DMS153 treated with DMSO at 0.1 percent for 48 hours (cell line): ENCODE results near the gene LCP1.
"Not testable (repeated sequence)": the region's sequence is repeated elsewhere in the genome, so short reads cannot be mapped to it uniquely, and the experiment has no call there.

Experiments used
- DNase-seq: peaks from one replicate; lab custom pipeline; 2025; ENCODE audit not compliant: unreplicated experiment; lab: John Stamatoyannopoulos, UW

The LCP1 gene

GRCh38 chr13:46182491-46182877 lies 507 bp upstream of the LCP1 start:
- no peak for DNase-seq

- no peak for DNase-seq
Measured at GRCh38 chr13:46181377-46181839, 569 bp downstream of the LCP1 start.

- DNase-seq: no peak
Measured at GRCh38 chr13:46179969-46180763, 1.8 kb downstream of the LCP1 start.

GRCh38 chr13:46179491-46179908 lies 2.5 kb downstream of the LCP1 start:
- DNase-seq: no peak

GRCh38 chr13:46178821-46179220 lies 3.2 kb downstream of the LCP1 start:
- no peak for DNase-seq

GRCh38 chr13:46178143-46178542 lies 3.8 kb downstream of the LCP1 start:
- no peak for DNase-seq

GRCh38 chr13:46176756-46177155 lies 5.2 kb downstream of the LCP1 start:
- no peak for DNase-seq

GRCh38 chr13:46173656-46174055 lies 8.3 kb downstream of the LCP1 start:
- no peak for DNase-seq

GRCh38 chr13:46172531-46172991 lies 9.4 kb downstream of the LCP1 start:
- no peak for DNase-seq

- no peak for DNase-seq
Measured at GRCh38 chr13:46171739-46172138, 10.2 kb downstream of the LCP1 start.

- DNase-seq: no peak
Measured at GRCh38 chr13:46171217-46171616, 10.8 kb downstream of the LCP1 start.

- no peak for DNase-seq
Measured at GRCh38 chr13:46170687-46171086, 11.3 kb downstream of the LCP1 start.

- no peak for DNase-seq
Measured at GRCh38 chr13:46170268-46170667, 11.7 kb downstream of the LCP1 start.

GRCh38 chr13:46169758-46170157 lies 12.2 kb downstream of the LCP1 start:
- DNase-seq: no peak

GRCh38 chr13:46168783-46169182 lies 13.2 kb downstream of the LCP1 start:
- DNase-seq: no peak

GRCh38 chr13:46168341-46168740 lies 13.6 kb downstream of the LCP1 start:
- no peak for DNase-seq

- DNase-seq: no peak
Measured at GRCh38 chr13:46166947-46167610, 14.9 kb downstream of the LCP1 start.

GRCh38 chr13:46166224-46166584 lies 15.8 kb downstream of the LCP1 start:
- DNase-seq: no peak

GRCh38 chr13:46165485-46166223 lies 16.3 kb downstream of the LCP1 start:
- no peak for DNase-seq

GRCh38 chr13:46164661-46165060 lies 17.3 kb downstream of the LCP1 start:
- no peak for DNase-seq

- DNase-seq: not testable (repeated sequence)
Measured at GRCh38 chr13:46162741-46163140, 19.2 kb downstream of the LCP1 start.
